Embryonic facial prominence (tissue), 1 donor: ENCODE measurements around the gene TNFSF10.
"Not testable (repeated sequence)": the region's sequence is repeated elsewhere in the genome, so short reads cannot be mapped to it uniquely, and the experiment has no call there.

Experiments
- DNase-seq: peaks from one replicate; pipeline ENCODE4 v3.0.0-alpha.2; 2016; ENCODE audit errors: extremely low spot score

The TNFSF10 gene

DNA sequence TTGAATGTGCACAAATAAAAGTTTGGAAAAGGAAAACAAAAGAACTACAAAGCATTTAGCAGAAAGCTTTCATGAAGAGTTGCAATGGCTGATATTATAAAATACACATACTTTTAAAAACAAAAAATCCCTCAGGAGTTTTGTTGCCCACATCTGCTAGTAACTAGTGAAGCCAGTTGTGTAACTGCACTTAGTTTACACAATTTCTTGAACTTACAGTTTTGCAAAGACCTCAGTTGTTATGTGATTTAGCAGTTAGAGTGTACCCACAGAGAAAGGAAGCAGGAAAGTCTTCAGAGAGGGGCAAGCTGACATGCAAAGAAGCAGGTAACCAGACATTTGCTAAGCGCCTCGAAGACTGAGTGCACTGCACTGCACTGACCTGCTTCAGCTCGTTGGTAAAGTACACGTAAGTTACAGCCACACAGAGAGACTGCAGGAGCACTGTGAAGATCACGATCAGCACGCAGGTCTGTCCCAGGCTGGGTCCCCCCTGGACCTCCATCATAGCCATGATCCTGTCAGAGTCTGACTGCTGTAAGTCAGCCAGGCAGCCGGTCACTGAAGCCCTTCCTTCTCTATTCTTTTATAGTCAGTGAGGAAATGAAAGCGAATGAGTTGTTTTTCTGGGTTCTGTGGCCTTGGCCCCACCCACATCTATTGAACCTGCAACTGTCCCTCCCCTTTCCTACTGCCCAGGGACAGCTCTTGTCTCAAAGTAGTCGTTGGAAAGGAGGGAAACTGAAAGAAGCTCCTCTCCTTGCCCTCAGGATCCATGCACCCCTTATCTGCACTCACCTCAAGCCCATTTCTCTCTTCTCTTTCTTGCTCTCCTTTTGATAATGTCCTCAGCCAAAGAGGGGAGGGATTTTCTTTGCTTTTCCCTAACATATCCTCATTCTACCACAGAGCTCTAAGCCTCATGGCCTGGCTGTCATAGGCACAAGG, at the start of gene TNFSF10:
TSS of gene TNFSF10 (minus strand) at position 560 of the 948 bp plus-strand sequence. CDS start at position 514, 46 bp downstream.
- DNase-seq: no peak

DNA sequence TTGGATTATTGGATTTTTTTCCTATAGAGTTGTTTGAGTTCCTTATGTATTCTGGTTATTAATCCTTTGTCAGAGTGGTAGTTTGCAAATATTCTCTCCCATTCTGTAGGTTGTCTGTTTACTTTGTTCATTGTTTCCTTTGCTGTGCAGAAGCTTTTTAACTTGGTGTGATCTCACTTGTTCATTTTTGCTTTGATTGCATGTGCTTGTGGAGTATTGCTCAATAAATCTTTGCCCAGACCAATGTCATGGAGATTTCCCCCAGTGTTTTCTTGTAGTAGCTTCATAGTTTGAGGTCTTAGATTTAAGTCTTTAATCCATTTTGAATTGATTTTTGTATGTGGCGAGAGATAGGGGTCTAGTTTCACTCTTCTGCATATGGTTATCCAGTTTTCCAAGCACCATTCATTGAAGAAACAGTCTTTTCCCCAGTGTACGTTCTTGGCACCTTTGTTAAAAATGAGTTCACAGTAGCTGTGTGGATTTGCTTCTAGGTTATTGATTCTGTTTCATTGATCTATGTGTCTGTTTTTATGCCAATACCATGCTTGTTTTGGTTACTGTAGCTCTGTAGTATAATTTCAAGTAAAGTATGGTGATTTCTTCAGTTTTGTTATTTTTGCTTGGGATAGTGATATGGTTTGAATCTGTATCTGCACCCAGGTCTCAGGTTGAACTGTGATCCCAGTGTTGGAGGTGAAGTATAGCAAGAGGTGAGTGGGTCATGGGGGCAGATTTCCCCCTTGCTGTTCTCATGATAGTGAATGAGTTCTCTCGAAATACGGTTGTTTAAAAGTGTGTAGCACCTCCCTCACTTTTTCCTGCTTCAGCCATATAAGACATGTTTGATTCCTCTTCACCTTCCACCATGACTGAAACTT, 46.1 kb upstream of the TNFSF10 start:
- no peak for DNase-seq

DNA sequence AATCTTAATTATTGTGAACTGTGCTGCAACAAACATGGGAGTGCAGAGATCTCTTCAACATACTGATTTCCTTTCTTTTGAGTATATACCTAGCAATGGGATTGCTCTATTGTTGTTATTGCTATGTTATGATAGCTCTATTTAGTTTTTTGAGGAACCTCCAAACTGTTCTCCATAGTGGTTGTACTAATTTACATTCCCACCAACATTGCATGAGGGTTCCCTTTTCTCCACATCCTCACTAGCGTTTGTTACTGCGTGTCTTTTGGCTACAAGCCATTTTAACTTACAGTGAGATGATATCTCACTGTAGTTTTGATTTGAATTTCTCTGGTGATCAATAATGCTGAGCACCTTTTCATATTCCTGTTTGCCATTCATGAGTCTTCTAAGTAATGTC, 45.5 kb upstream of the TNFSF10 start:
- no peak for DNase-seq

DNA sequence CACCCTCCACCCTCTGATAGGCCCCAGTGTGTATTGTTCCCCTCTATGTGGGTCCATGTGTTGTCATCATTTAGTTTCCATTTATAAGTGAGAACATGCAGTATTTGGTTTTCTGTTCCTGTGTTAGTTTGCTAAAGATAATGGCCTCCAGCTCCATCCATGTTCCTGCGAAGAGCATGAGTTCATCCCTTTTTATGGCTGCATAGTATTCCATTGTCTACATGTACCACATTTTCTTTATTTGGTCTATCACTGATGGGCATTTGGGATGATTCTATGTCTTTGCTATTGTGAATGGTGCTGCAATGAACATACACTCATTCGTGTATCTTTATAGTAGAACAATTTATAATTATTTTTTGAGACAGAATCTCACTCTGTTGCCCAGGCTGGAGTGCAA, 43.6 kb upstream of the TNFSF10 start:
- not testable (repeated sequence) for DNase-seq

DNA sequence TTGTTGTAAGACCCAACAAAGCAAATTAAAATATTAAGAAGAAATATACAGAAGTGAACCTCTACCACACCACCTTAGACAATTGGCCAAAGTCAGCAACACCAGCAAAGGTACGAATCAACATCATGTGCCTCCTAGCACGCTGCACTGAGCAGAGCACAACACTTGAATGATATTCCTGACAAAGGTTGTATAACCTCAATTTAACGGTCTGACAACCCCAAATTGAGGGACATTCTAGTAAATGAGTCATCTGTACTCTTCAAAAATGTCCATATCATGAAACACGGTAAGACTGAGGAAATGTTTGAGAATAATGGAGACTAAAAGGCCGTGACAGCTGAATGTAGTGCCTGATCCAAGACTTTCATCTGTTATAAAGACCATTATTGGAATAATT, 41.3 kb upstream of the TNFSF10 start:
- no peak for DNase-seq

DNA sequence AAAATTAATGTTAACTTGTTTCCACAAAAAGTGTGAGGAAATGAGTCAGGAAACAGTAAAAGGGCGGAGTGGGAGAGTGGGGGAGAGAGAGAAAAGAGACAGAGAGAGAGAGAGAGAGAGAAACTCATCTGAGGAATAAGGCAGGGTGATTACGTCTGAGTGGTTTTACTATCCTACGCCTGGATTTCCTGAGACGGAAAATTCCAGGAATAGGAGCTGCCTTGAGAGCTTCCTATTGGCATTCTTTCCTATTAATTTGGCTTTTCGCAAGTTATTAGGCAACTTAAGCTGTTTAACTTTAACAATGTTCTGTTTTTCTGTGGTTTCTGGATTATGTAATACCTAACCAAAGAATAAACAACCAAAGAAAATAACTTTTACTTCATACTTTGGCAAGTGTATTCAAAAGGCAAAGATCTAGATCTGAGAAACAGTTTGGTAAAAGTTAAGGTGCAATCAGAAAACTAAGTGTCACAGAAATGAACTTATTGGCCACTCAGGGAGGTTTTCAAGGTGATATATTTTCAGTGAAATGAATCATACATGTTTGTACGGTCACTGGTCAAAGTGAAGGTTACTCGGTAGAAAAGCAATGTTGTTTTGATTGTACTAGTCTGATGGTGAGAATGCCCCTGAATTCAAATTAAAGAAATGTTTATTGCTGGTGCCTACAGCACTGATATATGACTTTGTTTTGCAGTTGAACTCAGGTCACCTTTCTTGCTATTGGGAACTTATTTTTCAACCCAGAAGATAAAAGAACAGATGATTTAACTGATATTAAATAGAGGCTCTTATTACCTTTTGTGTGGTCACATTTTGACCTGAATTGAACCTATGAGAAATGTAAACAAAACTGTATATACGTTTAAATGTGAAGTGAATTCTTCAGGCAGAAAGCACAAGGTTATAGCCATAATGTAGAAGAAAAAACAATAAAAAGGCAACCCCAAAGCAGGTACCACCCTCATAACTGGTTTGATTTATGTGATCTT, 39.9 kb upstream of the TNFSF10 start:
- DNase-seq: no peak

DNA sequence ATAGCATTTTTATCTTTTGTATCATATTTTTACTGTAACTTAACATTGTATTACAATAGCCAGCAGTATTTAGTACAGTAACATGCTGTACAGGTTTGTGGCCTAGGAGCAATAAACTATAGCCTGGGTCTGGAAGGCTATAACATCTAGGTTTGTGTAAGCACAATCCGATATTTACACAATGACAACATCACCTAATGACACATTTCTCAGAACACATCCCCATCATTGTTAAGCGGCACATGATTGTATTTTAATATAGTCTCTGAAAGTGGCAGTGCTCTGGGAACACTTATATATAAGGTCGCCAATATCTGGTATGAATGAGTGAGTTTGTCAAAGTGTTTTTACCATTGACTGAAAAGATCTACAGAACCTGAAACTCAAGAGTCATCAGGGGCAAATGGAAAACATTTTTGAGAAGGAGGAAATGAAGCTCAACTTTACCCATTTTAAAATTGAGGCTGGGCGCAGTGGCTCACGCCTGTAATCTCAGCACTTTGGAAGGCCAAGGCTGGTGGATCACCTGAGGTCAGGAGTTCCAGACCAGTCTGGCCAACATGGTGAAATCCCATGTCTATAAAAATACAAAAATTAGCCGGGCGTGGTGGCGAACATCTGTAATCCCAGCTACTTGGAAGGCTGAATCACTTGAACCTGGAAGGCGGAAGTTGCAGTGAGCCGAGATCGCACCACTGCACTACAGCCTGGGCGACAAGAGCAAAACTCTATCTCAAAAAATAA, 38.8 kb upstream of the TNFSF10 start:
- no peak for DNase-seq

DNA sequence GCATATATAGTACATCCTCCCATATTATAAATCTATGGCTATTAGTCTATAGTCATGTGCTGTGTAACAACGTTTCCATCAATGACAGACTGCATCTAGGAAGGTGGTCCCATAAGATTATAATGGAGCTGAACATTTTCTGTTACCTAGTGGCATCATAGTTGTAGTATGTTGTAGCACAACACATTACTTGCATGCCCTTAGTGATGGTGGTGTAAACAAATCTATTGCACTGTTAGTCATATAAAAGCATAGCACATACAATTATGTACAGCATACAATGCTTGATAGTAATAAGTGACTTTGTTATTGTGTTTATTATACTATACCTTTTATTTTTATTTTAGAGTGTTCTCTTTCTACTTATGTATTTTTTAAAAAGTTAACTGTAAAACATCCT, 37.4 kb upstream of the TNFSF10 start:
- DNase-seq: no peak

DNA sequence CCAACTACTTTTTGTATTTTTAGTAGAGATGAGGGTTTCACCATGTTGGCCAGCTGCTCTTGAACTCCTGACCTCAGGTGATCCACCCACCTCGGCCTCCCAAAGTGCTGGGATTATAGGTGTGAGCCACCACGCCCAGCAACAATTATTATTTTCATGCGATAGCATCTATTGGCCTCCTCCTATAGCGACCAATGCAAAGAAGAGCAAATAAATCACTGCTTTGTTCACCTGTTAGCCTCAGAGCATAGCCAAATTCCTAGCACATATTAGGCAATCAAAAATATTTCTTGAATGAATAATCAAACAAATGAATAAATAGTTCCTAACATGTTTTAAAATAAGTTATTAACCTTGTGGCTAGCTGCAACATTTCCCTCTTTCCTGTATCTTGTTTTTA, 36.8 kb upstream of the TNFSF10 start:
- no peak for DNase-seq

DNA sequence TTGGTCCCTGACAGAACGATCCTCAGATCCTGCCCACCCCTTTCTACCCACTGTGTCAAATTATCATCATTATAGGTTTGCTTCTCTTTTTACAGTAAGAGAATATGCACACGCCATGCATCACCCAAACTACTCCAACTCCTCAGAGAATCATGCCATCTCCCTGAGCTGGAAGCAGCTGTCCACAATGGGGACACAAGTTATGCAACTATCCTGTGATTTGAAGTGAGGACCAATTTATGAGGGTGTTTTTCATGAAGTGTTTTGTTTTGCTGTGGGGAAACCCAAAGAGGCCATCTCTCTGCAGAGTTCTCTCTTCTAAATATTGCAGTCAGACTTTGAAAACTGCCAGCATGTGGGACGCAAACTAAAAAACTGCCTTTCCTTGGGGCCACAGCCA, 35.8 kb upstream of the TNFSF10 start:
- DNase-seq: no peak

DNA sequence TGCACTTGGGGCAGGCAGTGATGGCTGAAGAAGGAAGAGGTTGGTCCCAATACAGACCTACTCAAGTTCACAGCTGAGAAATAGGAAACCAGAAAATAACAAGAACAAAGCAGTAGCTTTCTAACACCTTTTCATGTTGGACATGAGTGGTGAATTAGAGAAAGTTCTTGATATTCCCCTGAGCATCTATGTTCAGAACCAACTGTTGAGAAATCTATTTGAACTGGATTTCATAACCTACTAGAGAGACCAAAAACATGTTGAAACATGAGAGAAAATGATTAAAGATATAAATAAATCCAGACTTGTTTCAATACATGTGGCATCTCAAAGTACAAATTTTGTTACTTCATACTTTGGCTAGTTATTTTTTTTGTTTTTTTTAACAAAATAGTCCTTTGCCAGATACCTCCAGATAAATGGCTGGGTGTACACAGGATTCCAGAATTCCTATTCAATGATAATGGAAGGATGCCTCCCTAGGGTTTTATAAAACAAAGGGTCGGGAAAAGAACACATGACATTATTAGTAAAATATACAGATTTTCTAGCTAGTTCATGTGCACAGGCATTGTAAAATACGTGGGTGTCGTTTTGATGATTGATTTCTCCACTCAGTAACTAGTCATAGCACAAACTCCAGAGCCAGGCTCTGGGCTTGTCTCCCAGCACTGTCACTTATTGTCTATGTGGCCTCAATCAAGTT, 34.4 kb upstream of the TNFSF10 start:
- DNase-seq: no peak

DNA sequence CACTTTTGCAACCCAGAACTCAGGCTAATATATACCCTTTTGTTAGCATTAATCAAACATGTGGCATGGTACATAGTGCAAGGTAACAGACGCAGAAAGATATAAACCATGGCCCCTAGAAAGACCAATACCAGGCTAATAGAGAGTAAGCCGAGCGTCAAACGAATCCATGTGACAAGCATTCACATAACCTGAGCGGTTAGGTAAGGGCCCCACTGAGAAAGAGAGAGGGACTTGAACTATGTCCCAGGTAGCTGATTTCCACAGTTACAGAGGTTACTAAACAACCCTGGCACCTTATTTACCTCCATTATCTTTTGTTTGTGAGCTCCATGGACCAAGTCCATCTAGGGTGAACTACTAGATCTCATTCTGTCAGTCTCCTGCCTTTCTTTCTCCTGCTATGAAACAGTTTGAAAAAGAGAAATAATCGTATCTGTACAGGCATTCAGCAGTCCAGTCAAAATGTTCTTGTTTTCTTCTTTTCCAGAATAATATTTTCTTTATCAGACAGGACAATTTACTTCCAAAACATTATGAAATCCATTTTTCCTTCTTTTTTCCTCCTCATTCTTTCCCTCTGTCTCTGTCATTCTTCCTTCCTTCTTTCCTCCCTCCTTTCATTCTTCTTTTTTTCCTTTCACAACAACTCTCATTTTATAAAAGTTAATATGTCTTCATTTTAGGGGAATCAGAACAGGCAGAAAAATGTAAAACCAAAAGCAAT, 30.5 kb upstream of the TNFSF10 start:
- DNase-seq: no peak

DNA sequence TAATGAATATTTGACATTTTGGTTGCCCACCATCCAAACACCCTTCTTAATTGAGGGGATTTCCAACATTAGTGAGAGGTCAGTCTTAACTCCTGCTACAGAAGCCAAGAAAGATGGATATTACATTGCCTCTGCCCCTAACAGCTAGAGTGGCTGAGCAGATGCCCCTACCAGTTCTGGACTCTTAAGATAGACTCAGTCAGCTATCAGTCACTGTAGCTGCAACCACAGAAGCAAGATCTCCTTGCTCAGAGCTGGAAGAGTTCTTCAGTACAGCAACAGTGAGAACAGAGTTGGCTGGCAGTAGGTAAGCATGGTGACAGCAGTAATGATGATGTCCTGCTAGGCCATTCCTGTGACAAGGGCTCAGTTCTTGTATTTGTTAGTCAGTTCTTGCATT, 29.4 kb upstream of the TNFSF10 start:
- no peak for DNase-seq

DNA sequence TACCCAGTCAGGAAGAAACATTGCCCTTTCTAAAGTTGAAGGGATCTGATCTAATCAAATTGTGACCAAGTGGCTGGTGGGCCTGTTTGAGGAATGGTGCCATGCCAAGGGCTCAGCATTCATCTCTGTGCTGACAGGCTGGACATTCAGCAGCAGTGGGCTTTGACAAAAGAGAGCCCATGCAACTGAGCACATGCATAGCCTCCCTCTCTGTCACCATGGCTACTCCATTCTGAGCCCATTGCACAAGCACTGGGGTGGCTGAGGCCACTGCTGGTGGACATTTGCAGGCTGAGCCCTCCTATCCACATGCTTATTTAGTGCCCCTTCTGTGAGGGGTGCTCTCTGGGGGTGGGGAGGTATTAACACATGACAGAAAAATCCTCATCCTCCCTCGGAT, 28.6 kb upstream of the TNFSF10 start:
- DNase-seq: no peak

DNA sequence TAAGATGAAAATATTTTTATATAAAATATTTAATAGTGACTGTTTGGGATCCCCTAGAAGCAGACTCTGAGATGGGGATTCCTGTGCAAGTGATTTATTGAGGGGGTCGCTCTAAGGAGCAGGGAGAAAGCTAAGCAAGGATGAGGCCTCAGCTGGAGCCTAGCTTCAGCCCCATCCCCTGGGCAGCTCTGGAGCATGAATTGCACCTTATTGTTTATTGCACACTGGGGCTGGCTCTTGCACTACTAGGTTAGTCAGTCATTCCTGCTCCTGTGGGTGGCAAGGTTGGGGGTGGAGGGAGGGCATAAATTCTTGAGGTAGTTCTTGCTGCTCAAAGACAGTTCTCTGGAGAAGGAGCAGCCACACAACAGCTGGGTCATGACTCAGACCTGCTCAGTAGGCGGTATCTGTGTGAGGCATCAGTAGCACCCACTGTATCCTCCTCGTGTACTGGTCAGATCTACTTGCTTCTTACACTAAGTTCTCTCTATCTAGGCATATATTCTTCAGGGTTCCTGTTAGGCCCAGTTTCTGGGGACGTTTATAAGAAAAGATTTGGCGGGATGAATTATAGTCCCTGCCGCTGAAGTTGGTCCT, 27.2 kb upstream of the TNFSF10 start:
- no peak for DNase-seq

DNA sequence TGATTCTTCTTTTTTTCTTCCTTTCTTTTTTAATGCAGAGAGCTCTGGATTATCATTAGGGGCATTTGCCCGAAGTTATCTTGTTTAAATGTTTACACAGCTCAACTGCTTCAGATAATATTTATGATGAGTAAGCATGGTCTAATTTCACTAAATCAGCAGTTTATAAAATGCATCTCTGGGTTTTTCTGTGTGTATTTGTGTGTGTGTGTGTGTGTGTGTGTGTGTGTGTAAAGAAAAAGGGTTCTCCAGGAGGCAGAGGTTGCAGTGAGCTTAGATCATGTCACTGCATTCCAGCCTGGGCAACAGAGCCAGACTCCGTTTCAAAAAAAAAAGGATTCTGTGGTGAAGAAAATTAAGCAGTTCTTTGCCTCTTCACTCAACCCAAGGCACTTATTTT, 25.9 kb upstream of the TNFSF10 start:
- DNase-seq: no peak

DNA sequence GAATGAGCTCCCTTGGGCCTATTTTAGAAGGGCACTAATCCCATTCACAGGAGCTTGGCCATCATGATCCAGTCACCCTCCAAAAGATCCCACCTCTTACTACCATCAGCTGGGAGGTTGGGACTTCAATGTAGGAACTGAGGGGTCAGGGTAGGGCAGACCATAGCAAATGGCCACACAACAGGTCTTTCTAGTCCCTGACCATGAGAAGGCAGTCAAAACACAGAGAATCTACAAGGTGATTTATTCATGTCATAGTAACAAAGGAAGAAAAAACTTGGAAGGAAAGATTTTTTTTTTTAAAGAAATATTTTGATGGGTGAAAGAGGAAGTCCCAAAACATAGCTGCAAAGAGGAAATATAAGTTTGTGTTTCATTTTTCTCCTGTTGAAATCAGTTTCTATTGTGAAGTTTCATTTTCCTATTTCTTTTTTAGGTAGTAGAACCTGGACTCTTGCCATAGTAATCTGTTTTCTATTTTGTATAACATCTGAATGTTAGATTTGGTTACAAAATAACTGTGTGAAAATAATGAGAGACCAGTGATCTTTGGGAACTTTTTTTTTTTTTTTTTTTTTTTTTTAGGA, 23.5 kb upstream of the TNFSF10 start:
- no peak for DNase-seq

DNA sequence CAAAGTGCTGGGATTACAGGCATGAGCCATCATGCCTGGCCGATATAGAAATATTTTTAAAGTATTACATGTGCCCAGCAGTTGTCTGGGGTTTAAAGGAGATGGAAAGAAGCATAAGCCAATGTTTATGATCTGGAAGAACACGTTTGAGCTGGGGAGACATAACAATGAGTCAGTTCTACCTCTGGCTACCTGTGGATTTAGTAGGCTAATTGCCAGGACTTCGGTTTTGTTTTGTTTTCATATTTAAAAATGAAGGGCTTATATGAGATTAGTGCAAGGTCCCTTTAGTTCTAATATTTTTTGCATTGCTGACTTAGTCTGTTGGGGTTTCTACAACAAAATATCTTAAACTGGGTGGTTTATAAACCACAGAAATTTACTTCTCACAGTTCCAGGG, 22.9 kb upstream of the TNFSF10 start:
- DNase-seq: no peak

DNA sequence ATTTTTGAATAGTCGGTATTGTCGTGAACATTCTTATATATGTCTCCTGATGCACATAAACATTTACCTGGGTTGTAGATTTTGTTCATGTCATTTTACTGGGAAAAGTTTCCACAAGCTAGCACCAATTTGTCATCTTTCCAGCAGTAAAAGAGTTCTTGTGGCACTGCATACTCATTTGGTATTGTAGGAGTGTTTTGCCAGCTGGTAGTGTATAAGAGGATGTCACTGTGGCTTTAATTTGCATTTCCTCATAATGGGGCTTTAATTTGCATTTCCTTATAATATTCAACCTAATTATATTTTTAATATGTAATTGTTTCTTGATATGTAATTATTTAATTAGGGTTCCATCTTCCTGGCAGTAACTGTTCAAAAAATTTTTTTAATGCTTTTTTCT, 21.2 kb upstream of the TNFSF10 start:
- DNase-seq: no peak
